H4 (cell line): ENCODE measurements around the gene RAET1L. TPM values are rescaled to one million over a fixed set of nuclear protein-coding genes. Genes with fewer than 3 reads are reported as not detected.
"Not testable (repeated sequence)": the region's sequence is repeated elsewhere in the genome, so short reads cannot be mapped to it uniquely, and the experiment has no call there.

Source experiments
- DNase-seq: peaks from one replicate; pipeline ENCODE4 v3.0.0-alpha.2; 2015; ENCODE audit warnings: low spot score
- total RNA-seq: library from RNA; depleted of rRNA; stranded (reverse); fragments of >200 nt; shearing (Covaris generic); gene quantifications from 2 replicates; pipeline ENCODE4 v1.2.3, GENCODE V29; 2014

RAET1L gene
- total RNA-seq, 1 experiment from 2014 or later, result not detected

DNA sequence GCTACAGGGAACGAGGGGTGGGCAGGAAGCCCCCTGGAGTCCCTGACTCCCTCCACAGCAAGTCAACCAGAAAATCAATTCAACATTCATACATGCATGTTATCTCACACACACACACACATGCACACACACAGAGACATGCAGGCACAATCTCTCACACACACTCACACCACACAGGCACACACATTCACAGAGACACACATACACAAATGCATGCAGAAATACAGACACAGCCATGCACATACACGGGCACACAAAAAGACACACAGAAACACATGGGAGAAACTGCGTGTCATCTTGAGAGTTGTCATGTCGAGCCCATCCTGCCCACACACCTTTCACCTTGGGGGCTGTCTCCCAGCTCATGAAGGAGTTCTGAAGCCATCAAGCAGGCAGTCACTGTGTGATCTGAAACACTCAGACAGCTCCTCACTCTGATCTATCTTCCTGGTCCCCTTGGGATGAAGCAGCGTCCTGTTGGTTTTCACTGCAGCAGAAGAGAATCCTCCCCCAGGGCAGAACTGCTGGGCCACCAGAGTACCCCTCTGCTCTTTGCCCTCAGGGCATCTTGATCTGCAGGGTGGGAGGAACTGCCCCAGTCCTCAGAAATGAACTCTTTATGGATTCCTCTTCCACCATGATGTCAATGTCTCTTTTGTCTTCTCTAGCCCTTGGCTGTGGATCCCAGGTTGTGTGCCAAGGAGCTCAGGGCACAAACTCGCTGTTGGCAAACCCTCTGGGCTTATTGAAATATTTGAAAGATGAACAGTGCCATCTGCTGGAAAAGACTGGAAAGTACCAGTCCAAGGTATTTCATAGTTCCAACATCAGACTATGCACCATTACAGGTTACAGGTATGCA is 8.8 kb downstream of the RAET1L start:
- DNase-seq, result peak; percentile 45

DNA sequence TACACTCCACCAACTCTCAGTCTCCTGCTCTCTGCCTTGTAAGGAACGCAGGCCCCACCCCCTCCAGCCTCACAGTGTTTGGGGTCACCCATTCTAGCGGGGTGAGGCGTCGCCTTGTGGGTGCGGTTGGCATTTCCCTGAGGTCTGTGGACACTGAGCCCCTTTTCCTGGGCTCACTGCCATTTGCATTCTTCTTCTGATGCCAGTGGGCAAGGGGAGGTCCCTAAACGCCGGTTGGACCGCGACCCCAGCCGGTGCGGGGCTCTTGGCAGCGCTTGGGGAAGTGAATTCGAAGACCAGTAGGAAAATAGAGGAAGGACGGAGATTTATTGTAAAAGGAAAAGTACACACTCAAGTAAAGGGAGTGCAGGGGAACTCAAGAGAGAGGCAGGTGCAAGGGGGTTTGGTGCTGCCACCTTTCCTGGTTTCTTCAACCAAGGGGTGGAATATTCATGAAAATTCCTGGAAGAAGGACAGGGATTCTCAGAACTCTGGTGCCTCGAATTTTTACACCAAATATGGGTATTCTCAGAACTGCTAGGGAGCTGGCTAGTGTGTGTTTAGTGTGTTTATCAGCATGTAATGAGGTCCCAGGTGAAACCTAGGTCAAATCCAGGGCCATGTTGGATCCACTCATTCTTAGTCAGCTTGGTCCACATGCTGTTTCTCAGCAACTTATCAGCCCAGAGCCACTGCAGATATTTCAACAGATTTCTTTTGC is 9.9 kb downstream of the RAET1L start:
- DNase-seq, result not testable (repeated sequence)

DNA sequence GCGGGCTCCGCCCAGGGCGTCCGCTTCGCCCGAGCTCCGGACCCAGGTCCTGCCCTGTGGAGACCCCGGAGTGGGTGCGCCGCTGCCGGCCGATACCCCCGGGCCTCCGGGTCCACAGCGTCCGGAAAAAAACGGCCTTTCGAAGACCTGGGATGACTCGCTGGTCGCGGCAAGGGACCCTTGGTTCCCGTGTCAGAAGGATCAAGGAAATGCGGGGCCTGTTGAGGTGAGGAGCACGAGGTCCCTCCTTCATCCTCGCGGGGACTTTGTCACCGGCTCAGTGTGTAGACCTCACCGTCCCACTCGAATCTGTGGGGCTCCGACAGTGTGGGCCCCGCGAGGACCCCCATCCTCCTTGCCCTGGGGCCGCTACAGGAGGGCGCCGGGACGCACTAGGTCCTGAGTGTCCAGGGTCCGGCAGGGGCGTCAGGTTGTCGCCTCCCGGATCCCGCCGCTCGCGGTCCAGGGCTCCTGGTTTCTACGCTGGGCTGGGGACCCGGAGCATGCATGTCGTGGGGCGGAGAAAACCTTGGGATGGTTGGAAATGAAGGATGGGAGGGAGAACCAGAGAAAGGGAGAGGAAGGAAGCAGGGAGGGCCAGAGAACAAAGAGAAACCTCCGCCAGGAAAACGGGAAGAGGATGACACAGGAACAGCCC is 10.6 kb downstream of the RAET1L start:
- DNase-seq, result not testable (repeated sequence)

DNA sequence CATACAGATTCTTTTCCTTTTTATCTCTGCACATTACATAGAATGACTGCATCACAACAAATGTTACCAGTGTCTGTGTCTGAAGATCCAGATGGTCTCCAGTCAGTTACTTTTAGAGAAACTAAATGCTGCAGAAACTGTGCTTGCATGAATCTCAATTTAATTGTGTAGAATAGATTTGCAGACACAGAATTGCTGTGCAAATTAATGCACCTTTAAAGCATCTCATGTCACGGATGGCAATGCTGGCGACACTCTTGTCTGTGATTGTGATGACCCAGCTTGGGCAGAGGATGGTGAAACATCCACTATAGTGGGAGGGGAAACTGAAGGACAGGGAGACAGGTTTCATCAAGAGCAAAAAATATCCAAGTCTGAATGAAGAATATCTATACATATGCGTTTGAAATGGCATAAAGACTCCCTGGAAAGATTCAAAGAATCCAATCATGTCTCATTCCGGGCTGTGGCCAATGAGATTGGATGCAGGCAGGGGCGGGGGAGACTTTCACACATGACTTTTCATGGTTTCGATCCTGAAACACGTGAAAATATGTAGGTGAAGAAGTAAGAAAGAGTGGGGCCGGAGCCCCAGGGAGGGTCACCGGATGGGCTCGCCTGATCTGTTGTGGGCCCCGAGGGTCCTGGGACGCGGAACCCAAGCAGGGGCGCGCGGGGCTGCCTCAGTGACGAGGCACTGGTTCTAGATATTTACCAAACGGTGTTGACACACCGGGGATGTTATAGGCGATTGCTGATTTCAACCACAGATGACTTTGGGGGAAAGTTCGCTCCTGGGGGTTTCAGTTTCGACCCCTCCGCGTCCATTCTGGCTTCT is 11.3 kb downstream of the RAET1L start:
- DNase-seq, result not testable (repeated sequence)

DNA sequence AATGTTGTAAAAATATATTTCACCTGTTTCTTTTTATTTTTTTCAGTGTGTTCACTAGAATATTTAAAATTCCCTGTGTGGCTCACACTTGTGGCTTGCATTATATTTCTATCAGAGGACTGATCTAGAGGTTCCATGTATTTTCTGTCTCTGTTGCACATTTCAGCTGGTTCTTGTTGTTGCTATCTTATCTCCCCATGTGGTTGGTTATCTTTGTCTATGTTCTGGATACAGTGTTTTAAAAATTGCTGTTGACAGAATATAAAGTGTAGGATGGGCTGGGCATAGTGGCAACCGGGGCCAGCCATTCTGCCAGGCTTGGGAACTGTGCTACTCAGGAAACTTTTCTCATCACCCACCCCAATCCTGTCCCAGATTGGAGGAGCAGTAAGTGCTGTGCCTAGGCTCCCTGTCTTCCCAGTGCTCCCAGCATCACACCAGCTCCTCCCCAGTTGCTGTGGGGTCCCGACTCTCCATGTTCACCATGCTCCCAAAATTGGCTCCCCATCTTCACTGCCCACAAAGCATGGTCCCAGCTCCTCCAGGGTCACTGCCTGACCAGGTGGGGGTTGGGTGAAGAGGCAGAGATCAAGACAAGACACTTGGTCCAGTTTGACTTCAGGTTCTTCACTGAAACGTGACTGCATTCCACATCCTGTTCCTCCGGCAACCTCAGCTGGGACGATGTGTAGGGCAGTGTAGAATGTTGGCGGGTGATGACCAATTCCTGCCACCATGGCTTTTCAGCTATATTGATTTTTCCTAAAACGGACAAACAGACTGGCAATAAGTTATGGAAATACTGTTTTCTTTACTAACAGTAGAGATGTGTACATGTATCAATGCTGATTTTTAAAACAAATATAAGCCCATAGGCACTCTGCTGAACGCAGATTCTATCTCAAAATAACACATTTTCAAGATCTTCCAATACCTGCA is 12.2 kb downstream of the RAET1L start:
- DNase-seq, result not testable (repeated sequence)

DNA sequence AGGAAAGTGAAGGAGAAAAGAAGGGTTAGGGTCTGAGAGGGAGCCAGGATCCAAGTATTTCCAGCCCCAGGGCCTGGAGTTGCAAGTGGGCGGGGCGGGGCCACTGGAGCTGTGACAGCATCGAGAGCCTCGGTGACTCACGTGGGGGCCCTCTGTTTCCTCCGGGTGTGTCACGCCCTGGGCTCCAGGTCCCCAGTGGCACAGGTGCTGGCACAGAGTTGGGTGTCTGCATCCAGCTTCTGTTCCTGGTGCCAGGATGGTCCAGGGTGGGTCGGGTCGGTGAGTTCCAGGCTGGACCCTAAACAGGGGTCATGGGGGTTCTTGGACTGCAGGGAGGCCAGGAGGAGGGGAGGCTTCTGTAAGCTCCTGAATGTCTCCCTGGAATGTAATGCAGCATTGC is 16.7 kb downstream of the RAET1L start:
- no peak for DNase-seq

DNA sequence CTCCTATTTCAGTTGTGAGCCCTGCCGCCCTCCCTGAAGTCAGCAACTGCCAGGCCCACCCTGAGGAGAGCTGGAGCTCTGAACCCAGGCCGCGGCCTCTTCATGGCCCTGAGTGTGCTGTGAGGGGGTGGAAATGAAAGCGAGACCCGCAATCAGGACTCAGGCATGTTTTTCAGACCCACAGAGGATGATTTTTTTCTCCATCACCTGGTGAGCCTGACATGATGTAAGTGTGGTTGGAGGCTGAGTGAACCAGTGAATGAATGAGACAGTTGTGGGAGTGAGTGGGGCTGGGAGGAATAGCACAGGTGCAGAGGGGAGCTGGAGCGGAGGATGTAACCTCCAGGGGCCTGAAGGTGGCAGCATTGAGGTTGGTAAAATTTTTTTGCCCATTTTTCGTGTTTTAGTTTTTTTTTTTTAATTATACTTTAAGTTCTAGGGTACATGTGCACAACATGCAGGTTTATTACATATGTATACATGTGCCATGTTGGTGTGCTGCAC is 18.3 kb downstream of the RAET1L start:
- no peak for DNase-seq

DNA sequence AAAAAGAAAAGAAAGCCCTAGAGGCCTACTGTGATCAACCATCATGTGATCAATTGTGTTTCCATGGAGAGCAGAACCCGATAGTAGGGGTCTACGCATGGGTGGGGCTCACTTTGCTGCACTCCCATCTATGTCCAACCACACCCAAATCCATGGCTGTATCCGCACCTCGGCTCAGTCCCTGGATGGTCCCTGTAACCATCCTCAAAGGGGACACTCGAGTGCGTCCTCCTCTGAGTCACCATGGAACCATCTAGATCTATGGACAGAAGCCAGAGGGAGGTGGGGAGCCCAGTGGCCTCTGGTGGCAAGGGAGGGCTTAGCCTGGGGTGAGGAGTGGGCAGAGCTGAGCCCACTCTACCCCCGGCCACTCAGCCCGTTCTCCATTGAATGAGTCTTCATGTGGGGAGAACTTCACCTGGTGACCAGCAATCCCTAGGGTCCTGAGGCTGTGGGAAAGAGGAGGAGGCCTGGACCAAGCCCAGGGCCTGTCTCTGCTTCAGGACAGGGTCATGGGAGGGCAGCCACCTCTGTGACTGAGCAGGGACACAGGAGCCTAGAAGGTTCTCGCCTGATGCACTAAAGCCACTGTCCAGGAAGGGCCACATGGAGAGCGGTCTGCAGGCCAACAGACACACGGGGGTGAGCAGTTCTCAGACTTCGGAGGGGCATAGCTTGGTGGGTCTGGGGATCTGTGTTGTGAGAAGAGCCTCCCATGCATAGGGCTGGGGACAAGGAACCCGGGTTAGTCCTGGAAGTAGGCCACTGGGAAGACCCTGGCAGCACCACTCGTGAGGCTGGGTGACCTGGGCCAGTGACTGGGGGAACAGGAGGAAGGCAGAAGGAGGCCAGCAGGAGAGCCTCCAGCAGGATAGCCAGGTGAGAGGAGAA is 19.3 kb downstream of the RAET1L start:
- no peak for DNase-seq

DNA sequence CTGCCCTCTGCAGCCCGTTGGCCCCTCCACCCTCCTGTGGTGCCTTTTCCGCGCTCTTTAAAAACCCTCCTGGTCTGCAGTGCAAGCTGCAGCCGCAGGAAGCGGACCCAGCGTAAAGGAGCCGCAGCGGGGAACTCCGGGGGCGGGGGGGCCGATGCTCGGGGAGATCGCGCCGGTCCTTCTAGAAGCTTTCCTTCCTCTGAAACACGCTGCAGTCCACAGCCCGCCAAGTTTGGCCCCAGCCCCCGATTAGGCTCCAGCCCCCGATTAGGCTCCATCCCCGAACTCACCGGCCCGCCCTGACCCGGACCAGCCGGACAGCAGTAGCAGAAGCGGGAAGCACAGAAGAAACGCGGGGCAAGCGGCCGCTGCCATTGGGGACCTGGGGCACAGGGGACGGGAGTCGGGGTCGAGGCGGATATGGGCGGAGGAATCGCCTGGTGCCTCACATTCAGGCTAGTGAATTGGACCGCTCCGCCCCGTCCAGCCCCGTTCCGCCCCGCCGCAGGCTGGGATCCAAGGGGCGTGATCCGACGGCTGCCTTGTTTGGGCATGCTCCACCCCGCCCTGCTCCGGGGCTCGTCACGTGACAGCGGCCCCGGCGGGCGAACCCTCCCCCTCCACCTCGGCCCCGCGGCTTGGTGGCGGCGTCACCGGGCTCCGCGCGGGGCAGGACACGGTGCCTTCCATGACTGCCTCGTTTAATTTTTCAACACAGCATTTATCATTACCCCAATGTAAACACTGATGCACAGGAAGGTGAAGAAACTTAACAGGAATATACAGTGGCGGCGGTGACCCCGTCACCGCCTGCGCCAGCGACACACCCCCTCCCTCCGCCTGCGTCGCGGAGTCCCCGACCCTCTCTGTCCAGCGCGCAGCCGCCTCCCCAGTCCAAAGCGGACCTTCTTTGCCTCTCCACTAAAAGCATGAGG is 20.3 kb downstream of the RAET1L start:
- peak; percentile 81 for DNase-seq

DNA sequence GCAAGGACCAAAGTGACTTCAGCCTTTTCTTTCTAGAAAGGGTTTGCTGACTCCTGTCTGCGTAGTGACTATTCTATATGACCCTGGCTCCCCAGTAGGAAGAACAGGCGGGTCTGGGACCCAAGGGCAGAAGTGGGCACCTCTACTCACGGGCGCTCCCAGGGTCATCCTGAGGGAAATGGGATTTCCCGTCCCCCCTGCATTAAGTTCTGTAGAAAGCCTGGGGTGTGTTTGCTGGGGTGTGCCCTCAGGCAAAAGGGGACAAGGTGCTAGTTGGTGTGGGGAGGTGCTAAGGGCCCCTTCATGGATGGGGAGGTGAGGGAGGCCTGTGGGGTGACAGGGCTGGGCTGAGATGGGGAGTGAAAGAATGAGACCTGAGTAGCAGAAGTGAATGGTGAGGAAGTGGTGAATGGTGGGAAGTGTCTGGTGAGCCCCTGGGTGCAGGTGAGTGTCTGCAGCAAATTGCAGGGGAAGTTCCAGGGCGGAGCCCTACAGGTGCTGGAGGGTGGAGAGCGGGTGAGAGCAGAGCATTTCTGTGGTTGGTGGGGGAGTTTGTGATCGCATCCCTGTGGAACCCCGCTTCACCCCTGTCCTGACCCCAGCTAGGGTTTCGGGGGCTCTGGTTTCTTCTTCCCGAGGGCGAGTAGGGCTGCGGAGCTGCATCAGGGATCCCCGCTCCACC is 21.1 kb downstream of the RAET1L start:
- DNase-seq, result no peak

DNA sequence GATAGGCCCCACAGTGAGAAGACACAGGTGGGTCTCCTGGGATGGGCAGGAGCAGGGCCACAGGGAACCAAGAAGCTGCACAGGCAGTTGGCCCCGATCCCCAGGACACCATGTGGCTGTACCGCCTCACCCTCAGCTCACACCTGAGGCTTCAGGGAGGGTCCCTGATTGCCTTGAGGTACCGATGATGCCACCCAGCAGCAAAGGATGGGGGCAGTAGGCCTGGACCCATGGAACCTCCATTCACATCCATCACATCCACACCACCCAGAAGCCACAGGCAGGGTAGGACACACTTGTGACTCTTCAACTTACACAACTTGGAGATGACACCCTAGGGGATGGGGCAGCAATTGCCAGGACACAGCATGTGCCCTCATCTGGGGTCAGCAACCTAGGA is 21.7 kb downstream of the RAET1L start:
- not testable (repeated sequence) for DNase-seq

DNA sequence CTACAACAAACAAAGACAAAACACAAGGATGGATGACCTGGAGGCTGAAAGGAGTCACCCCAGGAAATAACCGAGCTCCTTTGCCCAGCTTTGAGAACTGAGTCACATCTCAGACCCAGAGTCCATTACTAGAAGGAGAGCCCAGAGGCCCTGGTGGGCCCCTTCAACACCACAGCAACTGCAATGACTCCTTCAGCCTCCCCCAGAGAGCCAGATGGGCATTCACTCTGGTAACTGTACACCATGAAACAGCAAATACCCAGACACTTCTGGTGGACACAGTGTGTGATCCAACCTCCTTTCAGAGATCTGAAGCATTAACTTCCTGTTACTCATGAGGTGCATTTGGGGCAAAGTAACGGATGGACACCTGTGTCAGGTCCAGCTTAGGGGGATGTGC is 22.6 kb downstream of the RAET1L start:
- DNase-seq, result no peak

DNA sequence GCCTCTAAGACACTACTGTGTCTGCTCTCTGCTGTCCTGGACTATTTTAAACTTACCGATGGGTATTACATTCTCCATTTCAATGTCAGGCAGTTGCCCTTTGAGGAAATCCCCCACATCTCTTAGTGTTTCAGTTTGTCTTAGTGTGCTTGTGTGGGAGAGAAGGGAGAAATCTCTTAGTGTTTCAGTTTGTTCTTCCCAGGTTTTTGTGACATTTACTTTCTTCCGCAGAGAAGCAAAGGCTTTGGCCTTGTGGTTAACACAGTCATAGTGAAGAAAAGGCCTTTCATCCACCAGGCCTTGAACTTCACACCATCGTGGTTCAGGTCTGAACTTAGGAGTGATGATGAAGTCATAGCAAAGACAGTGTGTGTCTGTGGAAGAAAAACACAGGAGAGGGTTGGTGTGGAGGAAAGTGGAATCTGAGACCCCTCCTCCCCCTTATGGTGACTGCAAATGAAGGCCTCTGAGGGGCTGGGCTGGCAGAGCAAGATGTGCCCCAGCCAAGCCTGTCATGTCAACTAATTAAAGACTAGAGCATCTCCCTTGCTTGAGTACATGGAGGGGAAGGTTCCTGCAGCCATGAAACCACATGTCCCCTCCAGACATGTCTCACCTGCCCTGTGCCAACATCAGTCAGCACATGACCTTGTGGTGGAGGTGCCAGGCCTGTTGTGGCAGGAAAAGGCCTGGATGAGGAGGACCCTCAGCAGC is 23.9 kb downstream of the RAET1L start:
- no peak for DNase-seq

DNA sequence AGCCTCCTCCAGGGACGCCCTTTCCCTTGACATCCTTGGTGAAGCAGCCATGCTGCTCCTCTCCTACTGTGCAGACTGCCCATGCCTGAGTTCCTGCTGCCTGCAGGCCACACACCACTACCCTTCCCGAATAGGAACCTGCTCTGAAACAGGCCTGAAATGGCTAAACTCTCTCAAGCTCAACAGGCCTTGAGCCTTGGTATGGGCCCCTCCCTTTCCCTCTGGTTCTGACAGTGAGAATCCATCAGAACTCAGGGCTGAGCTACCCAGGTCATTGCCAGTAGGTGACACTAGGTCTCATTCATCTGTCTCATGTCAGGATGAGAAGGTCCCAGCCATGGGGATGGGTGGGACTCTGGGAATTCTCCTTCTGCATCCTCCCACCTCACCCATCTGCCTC is 25.7 kb downstream of the RAET1L start:
- no peak for DNase-seq

DNA sequence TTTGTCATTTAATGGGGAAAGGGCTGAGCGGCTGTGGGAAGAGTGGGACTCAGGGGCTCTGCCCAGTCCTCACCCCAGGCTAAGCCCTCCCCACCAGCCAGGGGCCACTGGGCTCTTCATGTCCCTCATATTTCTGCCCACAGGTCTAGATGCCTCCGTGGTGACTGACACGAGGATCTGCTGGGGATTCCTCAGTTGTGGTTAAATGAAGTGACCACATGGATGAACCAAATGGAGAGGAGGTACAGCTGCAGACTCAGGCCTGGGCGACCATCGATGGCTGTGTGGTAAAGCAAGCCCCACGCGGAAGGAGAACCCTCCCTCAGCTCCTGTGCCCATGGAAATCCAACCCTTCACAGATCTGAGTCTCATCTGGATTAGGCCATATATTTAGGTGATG is 29.4 kb downstream of the RAET1L start:
- DNase-seq, result no peak

DNA sequence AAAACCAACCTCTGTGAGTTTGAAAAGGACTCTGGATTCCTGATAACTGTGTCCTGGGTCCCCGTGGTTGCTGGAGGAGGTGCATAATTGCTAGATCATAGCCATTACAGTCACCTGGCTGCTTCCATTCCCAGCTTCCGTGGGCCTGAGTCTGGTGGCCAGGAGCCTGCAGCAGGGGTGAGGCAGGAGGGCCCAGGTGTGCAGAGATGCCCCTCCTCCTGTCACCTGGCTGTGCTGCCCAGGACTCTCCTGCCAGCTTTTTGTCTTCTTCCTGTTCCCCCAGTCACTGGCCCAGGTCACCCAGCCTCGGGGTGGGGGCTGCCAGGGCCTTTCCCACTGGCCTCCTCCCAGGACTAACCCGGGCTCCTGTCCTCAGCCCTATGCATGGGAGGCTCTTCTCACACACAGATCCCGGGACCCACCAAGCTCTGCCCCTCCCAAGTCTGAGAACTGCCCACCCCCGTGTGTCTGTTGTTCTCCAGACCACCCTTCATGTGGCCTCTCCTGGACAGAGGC is 30.0 kb downstream of the RAET1L start:
- DNase-seq, result no peak

DNA sequence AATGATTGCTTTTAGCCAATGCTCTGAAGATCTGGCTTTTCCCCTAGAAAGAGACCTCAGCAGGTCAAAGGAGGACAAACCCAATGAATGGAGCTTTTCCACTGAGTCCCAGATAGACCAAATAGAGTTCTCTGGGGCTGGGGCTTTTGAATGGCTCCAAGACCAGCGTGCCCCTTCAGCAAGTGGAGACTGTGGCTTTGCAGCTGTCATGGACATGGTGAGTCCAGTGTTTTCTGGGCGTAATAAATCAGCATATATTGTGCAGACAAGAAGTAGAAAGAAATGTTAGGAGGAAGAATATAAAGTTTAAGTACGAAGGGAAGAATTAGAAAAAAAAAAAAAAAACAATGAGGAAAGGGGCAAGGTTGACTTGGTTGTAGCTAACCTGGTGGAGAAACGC is 33.5 kb downstream of the RAET1L start:
- no peak for DNase-seq
